Measurements from ENCODE around the gene SLC35F6. TPM values are rescaled to one million over a fixed set of nuclear protein-coding genes. Genes with fewer than 3 reads are reported as not detected.

Gene SLC35F6
- total and polyA plus RNA-seq, 9 of the 15 experiments (the other 6 are each of a cell fraction or from before 2014, with no cell fraction given), result 11.9 to 47.3 (median 22.5) TPM

DNA sequence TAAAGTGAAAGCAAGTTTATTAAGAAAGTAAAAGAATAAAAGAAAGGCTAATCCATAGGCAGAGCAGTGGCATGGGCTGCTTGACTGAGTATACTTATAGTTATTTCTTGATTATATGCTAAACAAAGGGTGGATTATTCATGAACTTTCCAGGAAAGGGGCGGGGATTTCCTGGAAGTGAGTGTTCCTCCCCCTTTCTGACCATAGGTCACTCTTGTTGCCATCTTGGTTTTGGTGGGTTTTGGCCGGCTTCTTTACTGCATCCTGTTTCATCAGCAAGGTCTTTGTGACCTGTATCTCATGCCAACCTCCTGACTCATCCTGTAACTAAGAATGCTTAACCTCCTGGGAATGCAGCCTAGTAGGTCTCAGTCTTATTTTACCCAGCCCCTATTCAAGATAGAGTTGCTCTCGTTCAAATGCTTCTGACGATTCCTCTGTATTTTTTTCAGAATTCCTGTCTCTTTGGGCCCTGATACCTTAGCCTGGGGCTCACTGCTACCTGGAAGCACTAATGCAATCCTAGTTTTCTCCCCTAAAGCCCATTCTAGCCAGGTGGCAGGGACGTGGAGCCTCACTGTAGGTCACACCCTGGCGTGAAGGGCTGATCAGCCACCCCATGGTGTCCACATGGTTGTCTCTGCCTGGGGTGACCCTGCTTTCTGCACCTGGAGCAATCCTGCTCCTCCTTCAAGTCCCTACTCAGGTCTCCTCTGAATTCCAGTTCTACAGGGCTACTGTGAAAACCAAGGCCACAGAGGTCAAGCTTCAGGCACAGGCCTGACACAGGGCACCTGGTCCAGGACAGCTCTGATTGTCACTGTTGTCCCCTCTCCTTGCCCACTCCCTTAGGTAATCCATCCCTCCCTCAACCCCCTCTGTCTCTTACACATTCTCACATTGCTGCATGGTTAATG is 6.0 kb upstream of the SLC35F6 start (continued):
- TF ChIP-seq ELK1 (CRISPR knock-in tag; IDR thresholded peaks at IDR 0.05), result no peak
- TF ChIP-seq MAX (CRISPR knock-in tag; IDR thresholded peaks at IDR 0.05), result no peak; the same call in 1 of the 2 replicates
- TF ChIP-seq HCFC1 (IDR thresholded peaks at IDR 0.05; ENCODE audit: low read depth, low read length), result no peak
- no peak for TF ChIP-seq RBM15 (IDR thresholded peaks at IDR 0.05; ENCODE audit: insufficient read depth, low read length)
- TF ChIP-seq, protein P1, sequence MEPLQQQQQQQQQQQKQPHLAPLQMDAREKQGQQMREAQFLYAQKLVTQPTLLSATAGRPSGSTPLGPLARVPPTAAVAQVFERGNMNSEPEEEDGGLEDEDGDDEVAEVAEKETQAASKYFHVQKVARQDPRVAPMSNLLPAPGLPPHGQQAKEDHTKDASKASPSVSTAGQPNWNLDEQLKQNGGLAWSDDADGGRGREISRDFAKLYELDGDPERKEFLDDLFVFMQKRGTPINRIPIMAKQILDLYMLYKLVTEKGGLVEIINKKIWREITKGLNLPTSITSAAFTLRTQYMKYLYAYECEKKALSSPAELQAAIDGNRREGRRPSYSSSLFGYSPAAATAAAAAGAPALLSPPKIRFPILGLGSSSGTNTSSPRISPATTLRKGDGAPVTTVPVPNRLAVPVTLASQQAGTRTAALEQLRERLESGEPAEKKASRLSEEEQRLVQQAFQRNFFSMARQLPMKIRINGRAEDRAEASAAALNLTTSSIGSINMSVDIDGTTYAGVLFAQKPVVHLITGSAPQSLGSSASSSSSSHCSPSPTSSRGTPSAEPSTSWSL (CRISPR knock-in tag; IDR thresholded peaks at IDR 0.05; ENCODE audit: borderline replicate concordance), result peak; percentile 64
- TF ChIP-seq, protein P2, sequence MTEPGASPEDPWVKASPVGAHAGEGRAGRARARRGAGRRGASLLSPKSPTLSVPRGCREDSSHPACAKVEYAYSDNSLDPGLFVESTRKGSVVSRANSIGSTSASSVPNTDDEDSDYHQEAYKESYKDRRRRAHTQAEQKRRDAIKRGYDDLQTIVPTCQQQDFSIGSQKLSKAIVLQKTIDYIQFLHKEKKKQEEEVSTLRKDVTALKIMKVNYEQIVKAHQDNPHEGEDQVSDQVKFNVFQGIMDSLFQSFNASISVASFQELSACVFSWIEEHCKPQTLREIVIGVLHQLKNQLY (CRISPR knock-in tag; conservative IDR thresholded peaks at IDR 0.05), result 0 out of 4 replicates have a peak, but pooled peaks of 1 of the 2 experiments have one; percentile 78
- TF ChIP-seq TSC22D4 (tag; IDR thresholded peaks at IDR 0.05), result no peak
- peak; percentile 97 for TF ChIP-seq ZNF175 (CRISPR knock-in tag; IDR thresholded peaks at IDR 0.05; ENCODE audit: low read depth)
- 0 out of 2 replicates have a peak, but pooled peaks have one; percentile 62 for TF ChIP-seq KAT7 (CRISPR knock-in tag; IDR thresholded peaks at IDR 0.05; ENCODE audit: borderline replicate concordance)
- peak; percentile 75; the same call in 1 of the 2 replicates for TF ChIP-seq MEF2D (tag; conservative IDR thresholded peaks at IDR 0.05; ENCODE audit: low read depth)
- TF ChIP-seq, protein P3, sequence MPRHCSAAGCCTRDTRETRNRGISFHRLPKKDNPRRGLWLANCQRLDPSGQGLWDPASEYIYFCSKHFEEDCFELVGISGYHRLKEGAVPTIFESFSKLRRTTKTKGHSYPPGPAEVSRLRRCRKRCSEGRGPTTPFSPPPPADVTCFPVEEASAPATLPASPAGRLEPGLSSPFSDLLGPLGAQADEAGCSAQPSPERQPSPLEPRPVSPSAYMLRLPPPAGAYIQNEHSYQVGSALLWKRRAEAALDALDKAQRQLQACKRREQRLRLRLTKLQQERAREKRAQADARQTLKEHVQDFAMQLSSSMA (CRISPR knock-in tag; IDR thresholded peaks at IDR 0.05), result no peak
- TF ChIP-seq SIRT6 (IDR thresholded peaks at IDR 0.05; ENCODE audit: low read depth, low read length), result no peak
- no peak for TF ChIP-seq RBBP5 (IDR thresholded peaks at IDR 0.05; ENCODE audit: borderline replicate concordance, insufficient read depth, low read length, poor library complexity, severe bottlenecking)
- no peak for TF ChIP-seq CC2D1A (IDR thresholded peaks at IDR 0.05)
- TF ChIP-seq KLF10 (CRISPR knock-in tag; IDR thresholded peaks at IDR 0.05), result no peak
- TF ChIP-seq HMGXB4 (CRISPR knock-in tag; IDR thresholded peaks at IDR 0.05), result no peak
- peak; percentile 73; the same call in 1 of the 2 replicates for TF ChIP-seq ZKSCAN8 (CRISPR knock-in tag; IDR thresholded peaks at IDR 0.05)
- TF ChIP-seq, protein P4, sequence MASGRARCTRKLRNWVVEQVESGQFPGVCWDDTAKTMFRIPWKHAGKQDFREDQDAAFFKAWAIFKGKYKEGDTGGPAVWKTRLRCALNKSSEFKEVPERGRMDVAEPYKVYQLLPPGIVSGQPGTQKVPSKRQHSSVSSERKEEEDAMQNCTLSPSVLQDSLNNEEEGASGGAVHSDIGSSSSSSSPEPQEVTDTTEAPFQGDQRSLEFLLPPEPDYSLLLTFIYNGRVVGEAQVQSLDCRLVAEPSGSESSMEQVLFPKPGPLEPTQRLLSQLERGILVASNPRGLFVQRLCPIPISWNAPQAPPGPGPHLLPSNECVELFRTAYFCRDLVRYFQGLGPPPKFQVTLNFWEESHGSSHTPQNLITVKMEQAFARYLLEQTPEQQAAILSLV (tag; IDR thresholded peaks at IDR 0.05), result peak; percentile 37; the same call in 1 of the 2 replicates

Measured in K562 (cell line).